GM12875 (cell line): ENCODE data around the gene IGSF3.

ENCODE experiments used
- H3K4me3 ChIP-seq: one replicate; pipeline ENCODE4 v1.5.1; 2011; ENCODE audit warnings: low read depth, low read length, control low read depth
- TF ChIP-seq, protein P1 (sequence below): IDR thresholded peaks from 2 replicates; pipeline ENCODE4 v1.5.1; 2011; ENCODE audit warnings: low read depth, mild to moderate bottlenecking, control low read depth, inconsistent platforms, low read length, moderate library complexity, borderline replicate concordance; ENCODE audit not compliant: insufficient read depth

Gene IGSF3

DNA sequence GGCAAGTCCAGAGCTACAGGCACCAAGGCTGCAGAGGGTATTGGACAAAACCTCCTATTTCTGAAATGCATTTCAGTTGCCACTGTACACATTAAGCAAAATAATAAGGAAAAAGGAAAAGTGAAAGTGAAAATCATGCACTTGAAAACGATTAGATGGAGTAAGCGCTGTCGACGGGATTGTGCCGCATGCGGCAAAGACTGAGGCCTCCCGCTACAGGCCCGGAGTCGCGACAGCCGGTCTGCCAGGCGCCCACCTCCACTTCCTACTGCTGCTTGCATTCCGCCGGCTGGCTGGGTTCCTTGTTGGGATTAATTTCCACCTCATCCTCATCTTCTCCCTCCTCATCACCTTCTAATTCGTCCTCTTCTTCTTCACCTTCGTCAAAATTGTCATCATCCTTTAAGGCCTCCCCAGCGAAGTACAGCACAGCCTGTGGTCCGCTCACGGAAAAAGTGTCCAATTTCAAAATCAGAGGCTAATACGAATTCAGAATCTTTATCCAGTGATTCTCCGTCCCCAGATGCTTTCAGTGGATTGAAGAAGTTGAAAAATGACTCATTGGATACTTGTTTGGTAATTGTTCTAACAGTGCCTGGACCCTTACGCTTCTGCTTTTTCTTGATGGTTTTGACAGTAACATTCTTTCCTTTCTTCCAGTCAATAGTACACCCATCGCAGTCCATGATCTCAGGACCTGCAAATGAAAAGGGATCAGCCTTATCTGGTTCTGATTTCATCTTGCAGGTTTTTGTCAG lies 134.7 kb downstream of the IGSF3 start:
- H3K4me3 ChIP-seq = no peak overlapping the region
- TF ChIP-seq, protein P1, sequence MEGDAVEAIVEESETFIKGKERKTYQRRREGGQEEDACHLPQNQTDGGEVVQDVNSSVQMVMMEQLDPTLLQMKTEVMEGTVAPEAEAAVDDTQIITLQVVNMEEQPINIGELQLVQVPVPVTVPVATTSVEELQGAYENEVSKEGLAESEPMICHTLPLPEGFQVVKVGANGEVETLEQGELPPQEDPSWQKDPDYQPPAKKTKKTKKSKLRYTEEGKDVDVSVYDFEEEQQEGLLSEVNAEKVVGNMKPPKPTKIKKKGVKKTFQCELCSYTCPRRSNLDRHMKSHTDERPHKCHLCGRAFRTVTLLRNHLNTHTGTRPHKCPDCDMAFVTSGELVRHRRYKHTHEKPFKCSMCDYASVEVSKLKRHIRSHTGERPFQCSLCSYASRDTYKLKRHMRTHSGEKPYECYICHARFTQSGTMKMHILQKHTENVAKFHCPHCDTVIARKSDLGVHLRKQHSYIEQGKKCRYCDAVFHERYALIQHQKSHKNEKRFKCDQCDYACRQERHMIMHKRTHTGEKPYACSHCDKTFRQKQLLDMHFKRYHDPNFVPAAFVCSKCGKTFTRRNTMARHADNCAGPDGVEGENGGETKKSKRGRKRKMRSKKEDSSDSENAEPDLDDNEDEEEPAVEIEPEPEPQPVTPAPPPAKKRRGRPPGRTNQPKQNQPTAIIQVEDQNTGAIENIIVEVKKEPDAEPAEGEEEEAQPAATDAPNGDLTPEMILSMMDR = no peak

DNA sequence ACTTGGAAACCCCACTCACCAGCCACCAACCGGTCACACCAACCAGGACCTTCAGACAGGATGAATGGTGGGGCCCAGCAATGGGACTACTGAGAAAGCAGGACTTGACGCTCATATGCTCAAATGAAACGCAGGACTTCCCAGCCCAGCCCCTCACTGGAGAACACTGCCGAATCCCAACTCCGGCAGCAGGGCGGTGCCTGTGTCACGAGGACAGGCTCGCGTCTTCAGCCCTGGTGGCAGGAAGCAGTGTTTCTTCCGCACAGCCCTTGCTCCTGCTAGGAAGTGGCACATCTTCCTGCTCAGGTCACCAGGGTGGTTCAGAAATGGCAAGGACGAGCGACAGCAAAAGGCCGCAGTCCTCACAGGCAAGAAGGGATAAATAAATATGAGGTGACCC lies 135.6 kb downstream of the IGSF3 start:
- TF ChIP-seq, protein P1 = no peak
- no peak overlapping the region for H3K4me3 ChIP-seq

DNA sequence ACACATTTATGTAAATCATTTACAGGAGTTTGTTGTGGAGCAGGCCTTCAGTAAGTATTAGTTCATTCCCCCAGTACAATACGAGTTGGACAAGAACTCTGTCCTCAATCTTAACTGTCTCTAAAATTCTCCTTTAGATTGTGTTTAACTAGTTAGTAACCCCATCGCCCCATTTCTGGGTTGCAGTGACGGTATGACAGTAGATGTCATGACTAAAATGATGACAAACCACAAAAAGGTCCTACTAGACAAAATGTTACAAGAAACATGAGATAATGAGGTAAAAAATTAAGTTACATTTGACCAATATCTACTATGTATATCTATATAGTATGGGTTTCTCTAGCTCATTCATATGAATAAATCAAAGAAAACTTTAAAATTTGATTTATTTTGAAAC lies 137.9 kb downstream of the IGSF3 start:
- TF ChIP-seq, protein P1 = no peak
- H3K4me3 ChIP-seq = no peak overlapping the region

DNA sequence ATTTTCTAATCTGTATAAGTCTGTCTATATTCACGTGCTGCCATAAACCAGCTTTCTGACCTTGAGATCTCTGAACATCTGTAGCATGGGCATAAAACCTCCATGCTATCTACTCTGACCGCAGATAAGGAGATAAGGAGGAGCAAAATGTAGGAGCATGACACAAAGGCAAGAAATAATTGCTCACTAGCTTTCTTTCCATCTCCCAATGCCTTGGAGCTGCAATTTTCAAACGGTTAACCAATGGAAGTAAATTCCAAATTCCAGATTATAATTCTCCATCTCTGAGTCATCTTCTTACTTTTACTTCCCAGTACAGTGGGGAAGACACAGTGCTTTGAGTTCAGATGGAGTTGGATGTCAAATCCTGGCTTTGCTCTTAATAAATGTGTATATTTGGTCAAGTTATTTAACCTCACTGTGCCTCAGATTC lies 138.3 kb downstream of the IGSF3 start:
- TF ChIP-seq, protein P1 = no peak

DNA sequence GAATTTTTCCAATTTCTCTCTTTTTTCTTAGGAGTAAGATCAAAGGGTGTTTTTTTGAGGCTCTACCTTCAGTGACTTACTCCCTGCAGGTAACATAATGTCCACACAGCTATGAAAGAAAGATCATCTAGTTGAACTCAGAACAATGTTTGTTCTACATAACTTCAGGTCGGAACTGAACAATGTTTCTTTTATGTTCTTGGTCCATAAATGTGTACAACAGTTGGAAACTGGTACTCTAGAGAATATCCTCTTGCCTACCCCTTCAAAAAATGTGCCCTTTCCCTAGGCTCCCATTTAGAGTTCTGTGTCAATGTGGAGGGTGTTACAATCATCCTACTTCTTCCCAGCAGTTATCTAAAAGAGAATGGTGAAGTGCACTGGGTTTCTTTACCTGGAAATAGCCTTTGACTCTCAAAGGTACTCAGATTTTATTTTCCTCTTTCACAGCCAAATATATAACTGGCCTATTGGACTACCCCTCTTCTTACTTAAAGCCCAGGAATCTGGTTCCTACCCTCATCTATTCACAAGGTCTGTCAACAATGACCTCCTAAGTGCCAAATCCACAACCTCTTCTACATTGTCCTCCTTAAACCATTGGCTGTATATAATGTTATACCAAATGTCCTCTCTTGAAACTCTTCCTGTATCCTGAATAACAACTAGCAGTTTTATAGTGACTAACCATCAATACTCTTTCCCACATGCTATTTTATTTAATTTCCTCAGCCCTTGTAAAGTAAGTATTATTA lies 139.0 kb downstream of the IGSF3 start:
- TF ChIP-seq, protein P1 = no peak
- no peak overlapping the region for H3K4me3 ChIP-seq

More for the DNA sequence above, 138.3 kb downstream of the IGSF3 start:
- H3K4me3 ChIP-seq = no peak overlapping the region

DNA sequence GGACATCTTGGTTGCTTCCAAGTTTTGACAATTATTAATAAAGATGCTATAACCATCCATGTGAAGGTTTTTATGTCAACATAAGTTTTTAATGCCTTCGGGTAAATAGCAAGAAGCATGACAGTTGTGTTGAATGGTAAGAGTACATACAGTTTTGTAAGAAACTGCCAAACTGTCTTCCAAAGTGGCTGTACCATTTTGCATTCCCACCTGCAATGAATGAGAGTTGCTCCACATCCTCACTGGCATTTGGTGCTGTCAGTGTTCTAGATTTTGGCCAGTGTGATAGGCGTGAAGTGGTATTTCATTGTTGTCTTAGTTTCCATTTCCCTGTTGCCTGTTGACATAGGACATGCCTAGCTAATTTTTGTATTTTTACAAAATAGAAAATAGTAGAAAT lies 142.1 kb downstream of the IGSF3 start:
- TF ChIP-seq, protein P1 = no peak
- no peak overlapping the region for H3K4me3 ChIP-seq
